GM18511 (cell line): Measurements from ENCODE around the gene ATG14.
"Not testable (repeated sequence)": the region's sequence is repeated elsewhere in the genome, so short reads cannot be mapped to it uniquely, and the experiment has no call there.

ENCODE experiments used
- ATAC-seq: cut with Tn5 transposase; IDR thresholded peaks from one replicate; pipeline ENCODE4 v1.9.1; 2021; ENCODE audit warnings: mild to moderate bottlenecking, moderate library complexity; ENCODE audit not compliant: unreplicated experiment

Gene ATG14

GRCh38 chr14:55433880-55434804 is 22.5 kb upstream of the ATG14 start:
- no peak for ATAC-seq

GRCh38 chr14:55432628-55433027 is 21.0 kb upstream of the ATG14 start:
- no peak for ATAC-seq

GRCh38 chr14:55430024-55430690 is 18.5 kb upstream of the ATG14 start:
- no peak for ATAC-seq

GRCh38 chr14:55427439-55427838 is 15.8 kb upstream of the ATG14 start:
- ATAC-seq: no peak

- no peak for ATAC-seq
Measured at GRCh38 chr14:55426891-55427290, 15.3 kb upstream of the ATG14 start.

- ATAC-seq: no peak
Measured at GRCh38 chr14:55425091-55425490, 13.5 kb upstream of the ATG14 start.

- no peak for ATAC-seq
Measured at GRCh38 chr14:55423969-55424368, 12.3 kb upstream of the ATG14 start.

GRCh38 chr14:55422338-55422737 is 10.7 kb upstream of the ATG14 start:
- ATAC-seq: not testable (repeated sequence)

- no peak for ATAC-seq
Measured at GRCh38 chr14:55419663-55420062, 8.0 kb upstream of the ATG14 start.

- no peak for ATAC-seq
Measured at GRCh38 chr14:55418411-55418810, 6.8 kb upstream of the ATG14 start.

- no peak for ATAC-seq
Measured at GRCh38 chr14:55417955-55418354, 6.3 kb upstream of the ATG14 start.

GRCh38 chr14:55416866-55417265 is 5.2 kb upstream of the ATG14 start:
- ATAC-seq: no peak

- no peak for ATAC-seq
Measured at GRCh38 chr14:55414551-55414950, 2.9 kb upstream of the ATG14 start.

GRCh38 chr14:55412676-55413075 is 1.0 kb upstream of the ATG14 start:
- no peak for ATAC-seq

- no peak for ATAC-seq
Measured at GRCh38 chr14:55410876-55411275, 754 bp downstream of the ATG14 start.

- ATAC-seq: no peak
Measured at GRCh38 chr14:55404173-55404854, 7.3 kb downstream of the ATG14 start.

- no peak for ATAC-seq
Measured at GRCh38 chr14:55401751-55402150, 9.9 kb downstream of the ATG14 start.

GRCh38 chr14:55399852-55400251 is 11.8 kb downstream of the ATG14 start:
- ATAC-seq: no peak

GRCh38 chr14:55399183-55399582 is 12.4 kb downstream of the ATG14 start:
- ATAC-seq: no peak

- no peak for ATAC-seq
Measured at GRCh38 chr14:55398679-55399078, 13.0 kb downstream of the ATG14 start.

GRCh38 chr14:55389330-55389729 is 22.3 kb downstream of the ATG14 start:
- no peak for ATAC-seq

- ATAC-seq: no peak
Measured at GRCh38 chr14:55388160-55388559, 23.5 kb downstream of the ATG14 start.
